HEK293T (cell line): Measurements from ENCODE around the gene SYT5.

Experiments
- ARNT ChIP-seq: fragments of 450-650 bp; IDR thresholded peaks from 2 replicates; pipeline ENCODE4 v1.6.1; 2017; ENCODE audit warnings: mild to moderate bottlenecking
- BHLHE40 ChIP-seq: fragments of 450-650 bp; IDR thresholded peaks from 2 replicates; pipeline ENCODE4 v1.6.1; 2016; ENCODE audit warnings: mild to moderate bottlenecking, moderate library complexity, borderline replicate concordance
- FOXK2 ChIP-seq: fragments of 450-650 bp; IDR thresholded peaks from 2 replicates; pipeline ENCODE4 v1.6.1; 2016; ENCODE audit warnings: mild to moderate bottlenecking
- FOXM1 ChIP-seq: fragments of 450-650 bp; IDR thresholded peaks from 2 replicates; pipeline ENCODE4 v1.6.1; 2017; ENCODE audit warnings: mild to moderate bottlenecking, borderline replicate concordance
- PKNOX1 ChIP-seq: fragments of 450-650 bp; IDR thresholded peaks from 2 replicates; pipeline ENCODE4 v1.6.1; 2016

- no peak for TF ChIP-seq BHLHE40
- TF ChIP-seq PKNOX1: no peak
- TF ChIP-seq FOXK2: no peak
- no peak for TF ChIP-seq ARNT
- no peak for TF ChIP-seq FOXM1
These were observed 30.7 kb downstream of the SYT5 start, which contains the start of gene TNNT1 for GRCh38 chr19:55149078-55150003.
